NT2/D1 (cell line): Measurements from ENCODE around the gene ADARB2.

Experiments used
- DNase-seq: peaks from one replicate; pipeline ENCODE4 v3.0.0-alpha.2; 2011; ENCODE audit warnings: low read depth, low spot score
- H3K27me3 ChIP-seq: 2 replicates; pipeline ENCODE4 v1.6.0; 2011; ENCODE audit warnings: mild to moderate bottlenecking; ENCODE audit not compliant: insufficient read length, insufficient read depth
- H3K36me3 ChIP-seq: 2 replicates; pipeline ENCODE4 v1.6.1; 2011; ENCODE audit warnings: mild to moderate bottlenecking, low read length, mixed read lengths; ENCODE audit not compliant: insufficient read depth, insufficient read length
- H3K4me1 ChIP-seq: 2 replicates; pipeline ENCODE4 v1.5.1; 2011; ENCODE audit not compliant: insufficient read depth, insufficient read length
- H3K4me3 ChIP-seq: 2 replicates; pipeline ENCODE4 v1.5.1; 2011; ENCODE audit warnings: low read depth; ENCODE audit not compliant: insufficient read length
- H3K9ac ChIP-seq: 2 replicates; pipeline ENCODE4 v1.6.0; 2011; ENCODE audit warnings: low read depth; ENCODE audit not compliant: insufficient read length
- H3K9me3 ChIP-seq: 2 replicates; pipeline ENCODE4 v1.5.1; 2011; ENCODE audit warnings: mild to moderate bottlenecking, low read length; ENCODE audit not compliant: insufficient read depth
- SUZ12 ChIP-seq: IDR thresholded peaks from 2 replicates; pipeline ENCODE4 v1.6.1; 2011; ENCODE audit not compliant: insufficient read length, insufficient read depth; ENCODE audit errors: extremely low read depth
- YY1 ChIP-seq: IDR thresholded peaks from 2 replicates; pipeline ENCODE4 v1.6.1; 2011; ENCODE audit not compliant: insufficient read length, insufficient read depth
- ZNF274 ChIP-seq: IDR thresholded peaks from 2 replicates; pipeline ENCODE4 v1.6.1; 2011; ENCODE audit warnings: mild to moderate bottlenecking, low read depth, low read length

Gene ADARB2

DNA sequence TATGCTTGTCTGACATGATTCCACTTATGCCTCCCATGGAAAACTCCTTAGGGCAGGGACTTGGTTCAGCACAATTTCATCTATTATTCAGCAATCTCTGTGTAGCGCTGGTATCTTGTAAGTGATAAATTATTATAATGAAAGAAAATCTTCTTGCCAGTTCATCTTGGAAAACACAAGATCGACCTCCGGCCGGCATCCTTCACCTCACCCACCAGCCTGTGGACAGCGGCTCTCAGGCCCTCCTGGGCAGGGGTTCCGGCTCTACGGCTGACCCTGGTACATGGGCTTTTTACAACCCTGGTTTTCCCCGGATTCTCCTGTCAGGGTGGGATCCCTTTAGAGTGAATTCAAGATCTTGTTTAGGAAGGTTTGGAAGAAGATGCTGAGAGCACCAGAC lies 145.6 kb downstream of the ADARB2 start:
- no peak for TF ChIP-seq SUZ12
- no peak for TF ChIP-seq YY1
- no peak for TF ChIP-seq ZNF274
- Histone ChIP-seq H3K36me3 (no peaks in the 10 kb centered on the region), H3K4me3 (no peak overlapping the region), H3K4me1 (no peaks in the 10 kb centered on the region), H3K27me3 (no peaks in the 10 kb centered on the region), H3K9me3 (no peaks in the 10 kb centered on the region), H3K9ac (no peak overlapping the region)
- DNase-seq, result no peak

DNA sequence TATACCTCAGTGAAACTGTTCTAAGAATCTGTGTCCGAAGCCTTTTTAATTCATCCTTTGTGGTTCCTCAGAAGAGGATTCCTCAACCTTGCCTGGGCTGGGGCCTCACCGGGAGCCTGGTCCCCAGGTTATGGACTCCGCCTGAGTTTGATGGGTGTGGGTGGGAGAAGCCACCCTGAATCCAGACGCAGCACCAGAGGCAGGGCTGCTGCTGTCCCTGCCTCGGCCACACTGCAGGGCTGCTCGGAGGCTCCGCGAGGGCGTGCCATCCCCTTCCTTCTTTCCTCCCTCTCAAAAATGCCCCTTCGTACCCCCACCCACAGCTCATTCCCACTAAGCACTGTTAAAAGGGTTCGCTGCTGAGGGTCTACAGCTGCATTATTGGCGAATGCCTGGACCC lies 146.3 kb downstream of the ADARB2 start:
- H3K36me3 ChIP-seq, result no peaks in the 10 kb centered on the region
- H3K4me1 ChIP-seq, result no peaks in the 10 kb centered on the region
- DNase-seq, result no peak
- H3K4me3 ChIP-seq, result no peak overlapping the region
- no peaks in the 10 kb centered on the region for H3K9me3 ChIP-seq
- H3K27me3 ChIP-seq, result no peaks in the 10 kb centered on the region
- no peak overlapping the region for H3K9ac ChIP-seq
- TF ChIP-seq ZNF274 (no peak), SUZ12 (no peak), YY1 (no peak)

DNA sequence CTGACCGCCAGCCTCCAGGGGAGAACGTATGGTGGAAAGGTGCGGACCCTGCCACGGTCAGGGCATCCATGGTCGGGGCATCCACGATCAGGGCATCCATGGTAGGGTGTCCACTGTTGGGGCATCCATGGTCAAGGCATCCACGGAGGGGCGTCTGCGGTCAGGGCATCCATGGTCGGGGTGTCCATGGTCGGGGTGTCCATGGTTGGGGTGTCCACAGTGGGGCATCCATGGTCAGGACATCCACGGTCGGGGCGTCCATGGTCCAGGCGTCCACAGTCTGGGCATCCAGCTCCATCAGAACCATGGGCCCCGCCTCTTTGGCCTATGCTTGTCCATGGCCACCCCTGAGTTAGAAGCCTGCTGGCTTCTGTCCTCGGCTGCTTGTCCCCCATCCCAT lies 148.1 kb downstream of the ADARB2 start:
- DNase-seq, result no peak
- Histone ChIP-seq H3K27me3 (no peaks in the 10 kb centered on the region), H3K9me3 (no peaks in the 10 kb centered on the region), H3K4me1 (no peaks in the 10 kb centered on the region), H3K36me3 (no peaks in the 10 kb centered on the region), H3K9ac (no peak overlapping the region), H3K4me3 (no peak overlapping the region)
- TF ChIP-seq SUZ12 (no peak), ZNF274 (no peak), YY1 (no peak)

DNA sequence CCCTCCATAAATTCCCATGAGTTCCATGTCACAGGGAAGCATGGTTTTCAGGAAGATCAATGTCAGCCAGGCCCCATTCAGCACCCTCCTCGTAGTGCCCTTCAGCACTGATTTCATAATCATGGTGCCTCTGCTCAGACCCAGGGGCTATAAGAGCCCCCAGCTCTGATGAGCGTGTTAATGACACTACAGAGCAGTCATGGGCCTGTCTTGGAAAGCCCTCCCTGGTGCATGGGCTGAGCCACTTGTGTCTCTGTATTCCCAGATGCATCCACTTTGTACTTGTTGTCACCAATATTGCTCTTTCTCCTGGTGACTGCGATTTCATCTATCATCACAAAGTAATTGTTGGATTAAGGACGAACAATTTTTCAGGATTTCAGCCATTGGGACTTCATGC lies 154.6 kb downstream of the ADARB2 start:
- DNase-seq, result no peak
- Histone ChIP-seq H3K36me3 (no peaks in the 10 kb centered on the region), H3K4me3 (no peak overlapping the region), H3K27me3 (no peaks in the 10 kb centered on the region), H3K9ac (no peak overlapping the region), H3K4me1 (no peaks in the 10 kb centered on the region), H3K9me3 (no peaks in the 10 kb centered on the region)
- no peak for TF ChIP-seq SUZ12

DNA sequence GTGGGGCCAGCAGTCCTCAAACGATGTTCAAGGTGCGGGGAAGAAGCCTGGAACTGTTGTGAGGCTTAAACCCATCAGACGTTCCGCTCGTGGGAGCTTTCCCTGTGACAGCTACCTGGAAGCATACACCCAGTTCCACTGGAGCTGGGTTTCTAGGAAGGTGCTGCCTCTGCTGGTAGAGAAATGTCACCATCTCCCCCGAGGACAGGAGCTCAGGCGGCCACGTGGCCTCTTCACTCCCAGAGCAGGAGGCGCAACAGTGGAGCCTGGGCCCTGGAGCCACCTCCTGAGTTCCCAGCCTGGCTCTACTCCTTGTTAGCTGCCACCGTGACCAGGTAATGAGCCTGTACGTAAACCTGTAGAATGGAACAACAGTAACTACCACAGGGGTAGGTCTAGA lies 156.1 kb downstream of the ADARB2 start:
- no peaks in the 10 kb centered on the region for H3K36me3 ChIP-seq
- no peaks in the 10 kb centered on the region for H3K9me3 ChIP-seq
- H3K4me1 ChIP-seq, result no peaks in the 10 kb centered on the region
- DNase-seq, result no peak
- H3K9ac ChIP-seq, result no peak overlapping the region
- no peak overlapping the region for H3K4me3 ChIP-seq
- no peaks in the 10 kb centered on the region for H3K27me3 ChIP-seq
- TF ChIP-seq YY1 (no peak), ZNF274 (no peak), SUZ12 (no peak)

DNA sequence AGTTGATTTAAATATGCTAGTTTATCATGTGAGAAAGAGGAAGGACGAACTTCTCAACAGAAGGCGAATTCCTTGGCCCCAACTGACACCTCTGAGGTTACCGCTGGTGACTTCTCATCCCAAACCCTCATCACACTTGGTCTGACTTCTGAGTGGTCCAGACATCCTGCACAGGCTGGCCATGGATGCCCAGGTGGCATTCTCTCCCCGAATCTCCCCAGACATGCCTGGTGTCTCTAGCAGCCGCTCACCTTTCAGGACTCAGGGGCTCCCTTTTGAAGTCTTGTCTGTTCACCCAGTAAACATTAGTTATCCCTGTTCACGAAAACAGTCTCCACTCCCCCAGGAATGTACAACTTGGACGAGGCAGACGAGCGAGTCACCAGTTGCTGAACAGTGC lies 157.7 kb downstream of the ADARB2 start:
- Histone ChIP-seq H3K9ac (no peak overlapping the region), H3K9me3 (no peaks in the 10 kb centered on the region), H3K4me3 (no peak overlapping the region), H3K4me1 (no peaks in the 10 kb centered on the region), H3K27me3 (no peaks in the 10 kb centered on the region), H3K36me3 (no peaks in the 10 kb centered on the region)
- no peak for DNase-seq
- TF ChIP-seq ZNF274 (no peak), YY1 (no peak), SUZ12 (no peak)

DNA sequence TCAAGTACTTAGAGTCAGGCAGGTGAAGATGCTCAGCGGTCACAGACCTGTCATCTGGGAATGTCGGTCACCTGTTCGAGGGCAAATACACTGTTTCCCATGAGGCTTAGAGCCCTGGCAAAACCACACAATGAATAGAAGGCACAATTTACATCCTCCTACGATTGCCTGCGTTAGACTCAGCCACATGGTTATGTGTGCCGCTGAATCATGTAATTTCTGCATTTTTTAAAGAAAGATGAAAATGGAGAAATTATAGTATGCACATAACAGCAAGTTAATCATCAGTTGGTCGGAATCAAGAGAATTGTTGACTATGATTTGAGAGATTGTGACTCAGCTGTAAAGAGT lies 158.2 kb downstream of the ADARB2 start:
- H3K36me3 ChIP-seq, result no peaks in the 10 kb centered on the region
- no peaks in the 10 kb centered on the region for H3K27me3 ChIP-seq
- TF ChIP-seq ZNF274 (no peak), SUZ12 (no peak), YY1 (no peak)
- DNase-seq, result no peak
- H3K9ac ChIP-seq, result no peak overlapping the region
- no peaks in the 10 kb centered on the region for H3K4me1 ChIP-seq
- H3K4me3 ChIP-seq, result no peak overlapping the region
- no peaks in the 10 kb centered on the region for H3K9me3 ChIP-seq
